ENCODE measurements around the gene STK33. TPM values are rescaled to one million over a fixed set of nuclear protein-coding genes. Genes with fewer than 3 reads are reported as not detected.
A peak's percentile ranks its signal among the peaks of the same experiment; 100 is the strongest.

Gene STK33
- 39.5 TPM for polyA plus RNA-seq (2013, experiment 1 of 4)
- polyA plus RNA-seq (2013, experiment 2 of 4) = 36.2 TPM
- polyA plus RNA-seq (2013, experiment 3 of 4) = 19.2 TPM
- polyA plus RNA-seq (2013, experiment 4 of 4) = 27.5 TPM

DNA sequence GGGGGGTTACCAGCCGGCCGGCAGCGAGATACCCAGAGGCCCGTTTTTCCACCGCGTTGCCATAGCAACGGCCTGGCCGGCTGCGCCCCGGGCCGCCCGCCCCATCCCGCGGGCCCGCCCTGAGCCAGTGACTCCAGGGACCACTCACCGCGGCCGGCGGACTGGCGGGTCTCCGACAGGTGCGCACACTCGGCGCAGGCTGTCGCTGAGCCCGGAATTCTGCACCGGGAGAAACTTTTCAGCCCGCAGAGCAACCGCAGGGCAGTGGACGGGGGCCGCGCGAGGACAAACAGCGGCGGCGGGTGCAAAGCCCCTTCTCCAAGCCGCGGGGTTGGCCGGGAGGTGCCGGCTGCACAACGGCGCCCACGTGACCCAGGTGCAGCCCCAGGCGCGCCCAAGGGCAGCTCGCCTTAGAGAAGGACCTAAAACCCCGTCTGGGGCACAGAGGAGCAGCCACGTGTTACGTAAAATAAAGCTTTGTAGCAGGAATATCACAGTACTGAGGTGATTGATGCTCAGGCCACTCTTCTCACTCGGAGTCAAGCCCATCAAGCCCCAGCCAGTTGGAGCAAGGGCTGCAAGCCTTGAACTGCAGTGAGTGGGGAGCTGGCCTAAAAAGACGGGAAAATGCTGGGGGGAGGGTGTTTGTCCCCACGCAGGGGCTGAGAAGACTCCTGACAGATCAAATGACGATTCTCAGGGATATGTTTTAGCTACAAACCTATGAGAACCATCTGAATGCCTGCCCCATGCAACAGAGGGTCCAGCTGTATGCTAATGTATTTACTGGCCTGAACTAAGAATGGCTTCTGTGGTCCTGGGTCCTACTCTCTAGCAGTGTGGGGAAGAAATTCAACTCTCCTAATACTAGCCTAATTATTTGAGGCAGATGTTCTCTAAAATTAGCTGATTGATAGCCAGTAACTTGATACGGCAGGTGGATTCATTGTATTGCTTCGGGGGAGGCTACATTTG is at the start of gene STK33:
TSS of gene STK33 (minus strand) at position 294 of the 975 bp plus-strand sequence. CDS start 119,323 bp downstream, outside the sequence.
- no peaks in the 10 kb centered on the region for H3K27me3 ChIP-seq (ENCODE audit: control insufficient read depth, insufficient read depth, low read length, poor library complexity, severe bottlenecking)
- H3K27ac ChIP-seq (ENCODE audit: insufficient read depth, low read depth, low read length, poor library complexity, severe bottlenecking) = no peak within 1 kb of the TSS
- peak within 1 kb of the TSS; percentile 79 for H3K4me3 ChIP-seq (ENCODE audit: insufficient read depth, low read depth, low read length)
- H3K4me1 ChIP-seq (ENCODE audit: control insufficient read depth, insufficient read depth, low read length) = no peaks in the 10 kb centered on the region
- no peaks in the 10 kb centered on the region for H3K9me3 ChIP-seq (ENCODE audit: control insufficient read depth, low read length)
- 4% methylated on average over 55 of the region's 55 CpGs for WGBS, 2 experiments
- no peaks in the 10 kb centered on the region for H3K36me3 ChIP-seq (ENCODE audit: control insufficient read depth, insufficient read depth, low read length)

DNA sequence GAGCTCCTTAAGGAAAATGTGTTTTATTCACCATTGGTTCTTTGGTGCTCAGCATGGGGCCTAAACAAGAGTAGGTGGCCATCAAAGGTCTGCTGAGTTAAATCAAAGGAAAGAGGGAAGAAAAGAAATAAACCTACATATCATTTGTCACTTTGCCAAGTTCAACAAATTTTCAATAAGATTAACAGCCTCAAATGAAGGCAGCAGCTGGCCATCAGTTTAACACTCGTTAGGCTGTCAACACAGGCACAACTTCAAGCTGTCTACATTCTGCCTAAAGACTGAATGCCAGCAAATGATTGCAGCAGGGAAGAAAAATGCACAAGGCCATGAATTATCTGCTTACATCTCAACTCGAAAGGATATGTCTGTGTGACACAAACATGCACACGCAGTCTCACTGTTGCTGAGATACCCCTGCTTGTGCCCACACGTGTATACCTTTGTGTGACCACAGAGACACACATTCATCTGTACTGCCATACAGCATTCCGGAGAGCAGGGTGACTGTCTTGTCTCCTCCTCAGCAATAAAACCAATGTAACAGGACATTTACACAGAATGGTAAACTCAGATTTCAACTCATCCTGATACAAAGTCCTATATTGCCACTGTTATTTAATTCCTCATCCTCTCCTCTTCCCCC is 48.3 kb upstream of the STK33 start:
- Histone ChIP-seq H3K9me3 (ENCODE audit: control insufficient read depth, low read length) (no peaks in the 10 kb centered on the region), H3K4me1 (ENCODE audit: control insufficient read depth, insufficient read depth, low read length) (peaks cover 6% of the 10 kb centered on the region), H3K27ac (ENCODE audit: insufficient read depth, low read depth, low read length, poor library complexity, severe bottlenecking) (no peak overlapping the region), H3K4me3 (ENCODE audit: insufficient read depth, low read depth, low read length) (no peak overlapping the region), H3K27me3 (ENCODE audit: control insufficient read depth, insufficient read depth, low read length, poor library complexity, severe bottlenecking) (no peaks in the 10 kb centered on the region), H3K36me3 (ENCODE audit: control insufficient read depth, insufficient read depth, low read length) (peaks cover under 1% of the 10 kb centered on the region)
- WGBS, 2 experiments = 88 to 92% methylated on average over 5 of the region's 5 CpGs

DNA sequence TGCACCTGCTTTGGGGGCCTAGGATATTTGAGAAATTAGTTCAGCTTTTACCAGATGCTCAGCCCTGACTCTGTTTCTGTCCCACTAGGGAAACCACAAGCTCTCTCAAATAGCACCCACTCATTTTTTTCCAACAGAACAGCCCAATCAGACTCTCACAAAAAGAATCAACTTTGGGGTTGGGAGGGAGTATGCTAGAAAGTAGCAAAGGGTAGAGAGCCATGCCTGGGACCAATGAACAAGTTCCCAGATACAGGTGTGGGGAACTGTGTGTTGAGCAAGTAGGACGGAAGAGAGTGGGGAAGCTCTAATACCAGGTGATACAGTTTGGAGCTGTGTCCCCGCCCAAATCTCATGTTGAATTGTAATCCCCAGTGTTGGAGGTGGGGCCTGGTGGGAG is 47.3 kb upstream of the STK33 start:
- peaks cover 6% of the 10 kb centered on the region for H3K4me1 ChIP-seq (ENCODE audit: control insufficient read depth, insufficient read depth, low read length)
- WGBS, 2 experiments = 91 to 96% methylated on average over 2 of the region's 2 CpGs
- no peak overlapping the region for H3K27ac ChIP-seq (ENCODE audit: insufficient read depth, low read depth, low read length, poor library complexity, severe bottlenecking)
- no peaks in the 10 kb centered on the region for H3K36me3 ChIP-seq (ENCODE audit: control insufficient read depth, insufficient read depth, low read length)
- H3K27me3 ChIP-seq (ENCODE audit: control insufficient read depth, insufficient read depth, low read length, poor library complexity, severe bottlenecking) = no peaks in the 10 kb centered on the region
- no peak overlapping the region for H3K4me3 ChIP-seq (ENCODE audit: insufficient read depth, low read depth, low read length)
- no peaks in the 10 kb centered on the region for H3K9me3 ChIP-seq (ENCODE audit: control insufficient read depth, low read length)

DNA sequence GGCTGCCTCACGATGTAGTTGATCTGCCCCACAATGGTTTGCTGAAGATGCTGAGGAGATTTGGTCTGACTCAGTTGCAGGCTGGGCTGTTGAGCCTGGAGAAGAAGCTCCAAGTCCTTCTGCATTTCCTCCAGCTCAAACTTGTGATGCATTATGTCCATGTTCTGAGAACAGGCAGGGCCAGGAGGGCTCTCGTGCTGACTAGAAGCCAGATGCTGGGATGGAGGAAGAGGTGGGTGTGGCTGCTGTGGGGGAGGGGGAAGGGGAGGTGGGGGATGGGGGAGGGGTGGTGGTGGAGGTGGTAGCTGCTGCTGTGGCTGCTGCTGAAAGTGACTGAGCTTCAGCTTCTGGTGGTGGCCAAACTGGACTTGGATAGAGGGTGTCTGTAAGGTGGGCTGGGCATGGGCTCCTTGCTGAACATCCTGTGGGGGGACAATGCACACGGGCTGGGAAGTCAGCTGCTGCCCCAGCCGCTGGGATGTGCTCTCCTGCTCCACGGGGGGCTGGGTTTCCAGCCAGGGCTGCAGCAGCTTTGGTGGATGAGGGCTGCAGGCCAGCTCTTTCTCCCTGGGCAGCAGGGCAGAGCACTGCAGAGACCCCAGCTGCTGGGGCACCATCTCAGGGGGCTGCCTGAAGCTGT is 46.4 kb upstream of the STK33 start:
- peaks cover 6% of the 10 kb centered on the region for H3K4me1 ChIP-seq (ENCODE audit: control insufficient read depth, insufficient read depth, low read length)
- H3K9me3 ChIP-seq (ENCODE audit: control insufficient read depth, low read length) = no peaks in the 10 kb centered on the region
- no peaks in the 10 kb centered on the region for H3K36me3 ChIP-seq (ENCODE audit: control insufficient read depth, insufficient read depth, low read length)
- H3K4me3 ChIP-seq (ENCODE audit: insufficient read depth, low read depth, low read length) = no peak overlapping the region
- no peaks in the 10 kb centered on the region for H3K27me3 ChIP-seq (ENCODE audit: control insufficient read depth, insufficient read depth, low read length, poor library complexity, severe bottlenecking)
- 37% methylated on average over 5 of the region's 5 CpGs for WGBS, 2 experiments
- no peak overlapping the region for H3K27ac ChIP-seq (ENCODE audit: insufficient read depth, low read depth, low read length, poor library complexity, severe bottlenecking)

DNA sequence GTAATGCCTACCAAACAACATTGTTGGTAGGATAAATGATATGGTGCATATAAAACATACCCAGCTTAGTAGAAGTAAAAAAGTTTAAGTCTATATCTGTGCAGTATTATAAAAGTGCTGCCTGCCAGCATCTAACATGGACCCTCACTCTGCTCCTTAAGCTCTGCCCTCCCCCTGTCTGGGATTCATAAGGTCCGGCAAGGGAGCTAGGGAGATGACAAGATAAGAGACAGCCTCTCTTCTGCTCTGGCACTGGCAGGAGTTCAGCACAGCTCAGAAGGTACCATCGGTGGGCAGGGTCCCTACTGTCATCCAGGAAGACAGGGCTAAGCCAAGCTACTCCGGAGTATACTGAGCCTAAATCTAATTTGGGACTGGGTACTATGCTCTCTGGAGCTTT is 45.6 kb upstream of the STK33 start:
- H3K27ac ChIP-seq (ENCODE audit: insufficient read depth, low read depth, low read length, poor library complexity, severe bottlenecking) = no peak overlapping the region
- H3K4me1 ChIP-seq (ENCODE audit: control insufficient read depth, insufficient read depth, low read length) = peaks cover 6% of the 10 kb centered on the region
- H3K36me3 ChIP-seq (ENCODE audit: control insufficient read depth, insufficient read depth, low read length) = no peaks in the 10 kb centered on the region
- 92 to 96% methylated on average over 3 of the region's 3 CpGs for WGBS, 2 experiments
- H3K4me3 ChIP-seq (ENCODE audit: insufficient read depth, low read depth, low read length) = no peak overlapping the region
- no peaks in the 10 kb centered on the region for H3K27me3 ChIP-seq (ENCODE audit: control insufficient read depth, insufficient read depth, low read length, poor library complexity, severe bottlenecking)
- no peaks in the 10 kb centered on the region for H3K9me3 ChIP-seq (ENCODE audit: control insufficient read depth, low read length)

DNA sequence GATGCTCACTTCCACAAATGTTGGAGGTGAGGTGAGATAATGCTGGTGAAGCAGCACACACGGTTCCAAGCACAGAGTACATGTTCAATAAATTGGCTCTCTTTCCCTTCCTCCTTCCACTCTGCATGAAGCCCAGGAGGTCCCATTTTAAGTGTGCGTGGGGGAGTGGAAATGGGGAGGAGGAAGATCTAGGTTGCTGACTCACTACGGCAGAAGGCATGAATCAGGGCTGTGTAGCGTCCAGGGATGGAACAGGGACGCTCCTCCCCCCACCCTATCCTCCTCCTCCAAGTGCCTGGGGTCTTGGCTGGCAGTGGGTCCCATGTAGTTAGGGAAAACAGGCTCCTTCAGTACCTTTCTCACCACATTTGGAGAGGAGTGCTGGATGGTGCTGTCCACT is 44.3 kb upstream of the STK33 start:
- H3K27ac ChIP-seq (ENCODE audit: insufficient read depth, low read depth, low read length, poor library complexity, severe bottlenecking) = no peak overlapping the region
- H3K9me3 ChIP-seq (ENCODE audit: control insufficient read depth, low read length) = no peaks in the 10 kb centered on the region
- H3K4me1 ChIP-seq (ENCODE audit: control insufficient read depth, insufficient read depth, low read length) = peaks cover 6% of the 10 kb centered on the region
- H3K36me3 ChIP-seq (ENCODE audit: control insufficient read depth, insufficient read depth, low read length) = no peaks in the 10 kb centered on the region
- H3K27me3 ChIP-seq (ENCODE audit: control insufficient read depth, insufficient read depth, low read length, poor library complexity, severe bottlenecking) = no peaks in the 10 kb centered on the region
- WGBS, 2 experiments = 94 to 95% methylated on average over 3 to 5 of the region's 5 CpGs
- H3K4me3 ChIP-seq (ENCODE audit: insufficient read depth, low read depth, low read length) = no peak overlapping the region

DNA sequence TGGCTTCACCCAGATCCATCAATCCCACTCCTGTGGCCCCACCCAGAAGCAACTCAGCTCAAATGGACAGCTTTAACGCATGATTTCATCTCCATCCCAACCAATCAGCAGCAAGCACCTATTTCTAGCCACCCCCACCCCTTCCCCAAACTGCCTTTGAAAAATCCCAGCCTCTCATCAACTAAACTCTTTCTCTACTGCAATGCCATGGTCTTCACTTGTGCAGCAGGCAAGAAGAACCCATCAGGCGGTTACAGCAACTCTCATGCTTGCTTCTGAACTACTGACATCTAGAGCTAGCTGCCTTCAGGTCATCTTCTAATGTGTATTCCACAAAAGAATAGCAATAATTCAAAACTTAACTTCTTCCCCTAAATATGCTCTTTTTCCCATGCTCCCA is 42.1 kb upstream of the STK33 start:
- Histone ChIP-seq H3K4me3 (ENCODE audit: insufficient read depth, low read depth, low read length) (no peak overlapping the region), H3K36me3 (ENCODE audit: control insufficient read depth, insufficient read depth, low read length) (no peaks in the 10 kb centered on the region), H3K27me3 (ENCODE audit: control insufficient read depth, insufficient read depth, low read length, poor library complexity, severe bottlenecking) (no peaks in the 10 kb centered on the region), H3K4me1 (ENCODE audit: control insufficient read depth, insufficient read depth, low read length) (peaks cover 6% of the 10 kb centered on the region), H3K9me3 (ENCODE audit: control insufficient read depth, low read length) (no peaks in the 10 kb centered on the region), H3K27ac (ENCODE audit: insufficient read depth, low read depth, low read length, poor library complexity, severe bottlenecking) (no peak overlapping the region)
- WGBS, 2 experiments = 91 to 96% methylated on average over 2 of the region's 2 CpGs

DNA sequence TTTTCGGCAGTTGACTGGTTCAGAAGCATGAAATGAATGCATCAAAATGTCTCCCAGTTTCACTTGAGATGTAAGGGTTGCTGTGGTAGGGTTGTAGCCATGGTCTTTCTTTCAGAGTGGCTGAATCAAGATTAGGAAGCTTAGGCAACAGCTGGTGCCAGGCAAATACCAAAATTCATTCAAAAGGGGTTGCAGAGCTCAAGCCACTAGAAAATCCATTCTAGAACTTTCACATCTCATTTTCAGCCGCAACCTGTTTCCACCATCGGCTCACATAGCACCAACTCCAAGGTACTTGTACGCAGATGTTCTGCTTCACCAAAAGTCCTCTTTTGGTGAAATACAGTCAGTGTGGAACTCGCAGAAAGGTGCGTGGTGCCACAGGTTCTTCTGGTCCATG is 40.5 kb upstream of the STK33 start:
- no peaks in the 10 kb centered on the region for H3K27me3 ChIP-seq (ENCODE audit: control insufficient read depth, insufficient read depth, low read length, poor library complexity, severe bottlenecking)
- no peaks in the 10 kb centered on the region for H3K36me3 ChIP-seq (ENCODE audit: control insufficient read depth, insufficient read depth, low read length)
- H3K4me3 ChIP-seq (ENCODE audit: insufficient read depth, low read depth, low read length) = no peak overlapping the region
- H3K27ac ChIP-seq (ENCODE audit: insufficient read depth, low read depth, low read length, poor library complexity, severe bottlenecking) = no peak overlapping the region
- WGBS, 2 experiments = 94 to 95% methylated on average over 6 of the region's 6 CpGs
- no peaks in the 10 kb centered on the region for H3K4me1 ChIP-seq (ENCODE audit: control insufficient read depth, insufficient read depth, low read length)
- no peaks in the 10 kb centered on the region for H3K9me3 ChIP-seq (ENCODE audit: control insufficient read depth, low read length)

DNA sequence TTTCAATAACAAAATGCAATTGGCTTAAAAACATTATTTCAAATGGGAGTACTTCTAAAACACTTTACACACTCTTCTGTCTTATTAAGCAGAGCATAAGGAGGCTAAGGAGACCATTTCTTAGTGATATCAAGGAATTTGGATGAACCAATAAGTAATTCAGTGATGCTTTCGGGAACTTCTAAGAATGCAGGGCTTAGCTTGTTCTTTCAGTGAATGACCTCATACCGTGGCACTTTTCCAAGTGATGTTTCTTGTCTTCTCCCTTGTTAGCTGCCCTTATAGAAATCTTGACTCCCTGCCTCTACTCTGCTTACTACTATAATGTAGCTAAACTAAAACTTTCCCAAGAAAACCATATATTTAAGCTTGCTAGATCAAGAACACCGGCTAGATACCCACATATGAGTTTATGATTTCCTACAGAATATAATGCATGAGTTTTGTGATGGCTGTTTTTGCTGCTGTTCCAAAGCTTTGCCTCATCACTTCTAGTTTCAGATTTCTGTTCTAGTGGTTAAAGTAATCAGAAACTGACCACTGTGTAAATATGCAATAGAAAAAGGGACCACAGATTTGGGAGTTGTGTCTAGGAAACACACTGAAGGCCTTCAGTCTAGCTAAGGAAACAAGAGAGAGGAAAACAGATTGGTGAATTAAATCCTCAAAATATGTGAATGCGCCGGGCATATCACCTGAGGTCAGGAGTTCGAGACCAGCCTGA is 37.5 kb upstream of the STK33 start:
- Histone ChIP-seq H3K4me3 (ENCODE audit: insufficient read depth, low read depth, low read length) (no peak overlapping the region), H3K4me1 (ENCODE audit: control insufficient read depth, insufficient read depth, low read length) (no peaks in the 10 kb centered on the region), H3K27me3 (ENCODE audit: control insufficient read depth, insufficient read depth, low read length, poor library complexity, severe bottlenecking) (no peaks in the 10 kb centered on the region), H3K9me3 (ENCODE audit: control insufficient read depth, low read length) (no peaks in the 10 kb centered on the region), H3K36me3 (ENCODE audit: control insufficient read depth, insufficient read depth, low read length) (no peaks in the 10 kb centered on the region), H3K27ac (ENCODE audit: insufficient read depth, low read depth, low read length, poor library complexity, severe bottlenecking) (no peak overlapping the region)
- WGBS, 2 experiments = 85 to 89% methylated on average over 6 of the region's 6 CpGs

Data from ectodermal cell (in vitro differentiated cells).